Astrocyte (in vitro differentiated cells and primary cell): Measurements from ENCODE around the gene CBLC.

ENCODE experiments used
- EZH2 ChIP-seq: IDR thresholded peaks from 2 replicates; pipeline ENCODE4 v1.6.1; 2012; ENCODE audit warnings: mild to moderate bottlenecking, low read length, inconsistent platforms; ENCODE audit not compliant: insufficient read depth
- TF ChIP-seq, protein P1 (sequence below): IDR thresholded peaks from 2 replicates; pipeline ENCODE4 v1.5.1; 2011; ENCODE audit warnings: low read depth, mild to moderate bottlenecking, inconsistent platforms, low read length, moderate library complexity; ENCODE audit not compliant: insufficient read depth

DNA sequence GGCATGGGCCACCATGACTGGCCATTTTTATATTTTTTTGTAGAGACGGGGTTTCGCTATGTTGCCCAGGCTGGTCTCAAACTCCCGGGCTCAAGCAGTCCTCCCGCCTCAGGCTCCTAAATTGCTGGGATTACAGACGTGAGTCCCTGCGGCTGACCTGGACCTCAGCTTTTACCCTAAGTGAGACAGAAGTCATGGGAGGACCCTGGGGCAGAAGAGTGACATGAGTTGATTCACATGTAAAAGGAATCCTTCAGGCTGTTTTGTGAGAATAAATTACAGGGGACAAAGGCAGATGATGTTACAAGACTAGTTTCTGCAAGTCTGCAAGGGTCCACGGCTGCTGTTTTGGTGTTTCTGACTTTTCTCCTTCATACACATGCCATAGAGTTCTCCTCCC lies 28.6 kb downstream of the CBLC start:
- TF ChIP-seq, protein P1, sequence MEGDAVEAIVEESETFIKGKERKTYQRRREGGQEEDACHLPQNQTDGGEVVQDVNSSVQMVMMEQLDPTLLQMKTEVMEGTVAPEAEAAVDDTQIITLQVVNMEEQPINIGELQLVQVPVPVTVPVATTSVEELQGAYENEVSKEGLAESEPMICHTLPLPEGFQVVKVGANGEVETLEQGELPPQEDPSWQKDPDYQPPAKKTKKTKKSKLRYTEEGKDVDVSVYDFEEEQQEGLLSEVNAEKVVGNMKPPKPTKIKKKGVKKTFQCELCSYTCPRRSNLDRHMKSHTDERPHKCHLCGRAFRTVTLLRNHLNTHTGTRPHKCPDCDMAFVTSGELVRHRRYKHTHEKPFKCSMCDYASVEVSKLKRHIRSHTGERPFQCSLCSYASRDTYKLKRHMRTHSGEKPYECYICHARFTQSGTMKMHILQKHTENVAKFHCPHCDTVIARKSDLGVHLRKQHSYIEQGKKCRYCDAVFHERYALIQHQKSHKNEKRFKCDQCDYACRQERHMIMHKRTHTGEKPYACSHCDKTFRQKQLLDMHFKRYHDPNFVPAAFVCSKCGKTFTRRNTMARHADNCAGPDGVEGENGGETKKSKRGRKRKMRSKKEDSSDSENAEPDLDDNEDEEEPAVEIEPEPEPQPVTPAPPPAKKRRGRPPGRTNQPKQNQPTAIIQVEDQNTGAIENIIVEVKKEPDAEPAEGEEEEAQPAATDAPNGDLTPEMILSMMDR, result no peak
- TF ChIP-seq EZH2, result no peak
